ENCODE measurements around the gene ASB15.

ASB15 gene

GRCh38 chr7:123600876-123601275, 745 bp upstream of the ASB15 start:
- no peak overlapping the region for H3K4me3 ChIP-seq (ENCODE audit: low read depth, low read length)
- TF ChIP-seq POLR2A (IDR thresholded peaks at IDR 0.05; ENCODE audit: extremely low read depth, insufficient read length): no peak
- no peak for TF ChIP-seq MYC (IDR thresholded peaks at IDR 0.05; ENCODE audit: low read depth, low read length)
- TF ChIP-seq, protein P1, sequence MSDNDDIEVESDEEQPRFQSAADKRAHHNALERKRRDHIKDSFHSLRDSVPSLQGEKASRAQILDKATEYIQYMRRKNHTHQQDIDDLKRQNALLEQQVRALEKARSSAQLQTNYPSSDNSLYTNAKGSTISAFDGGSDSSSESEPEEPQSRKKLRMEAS (IDR thresholded peaks at IDR 0.05; ENCODE audit: low read depth, low read length): no peak
- TF ChIP-seq CTCF (IDR thresholded peaks at IDR 0.05; ENCODE audit: low read depth, low read length): no peak

GRCh38 chr7:123602648-123603047, 1.0 kb downstream of the ASB15 start:
- no peak for DNase-seq (ENCODE audit: low read depth)
- TF ChIP-seq POLR2A (IDR thresholded peaks at IDR 0.05; ENCODE audit: extremely low read depth, insufficient read length) (no peak), MYC (IDR thresholded peaks at IDR 0.05; ENCODE audit: low read depth, low read length) (no peak), CTCF (IDR thresholded peaks at IDR 0.05; ENCODE audit: low read depth, low read length) (no peak)
- TF ChIP-seq, protein P1 (IDR thresholded peaks at IDR 0.05; ENCODE audit: low read depth, low read length): no peak
- H3K4me3 ChIP-seq (ENCODE audit: low read depth, low read length): no peak overlapping the region

More at GRCh38 chr7:123600876-123601275, 745 bp upstream of the ASB15 start:
- DNase-seq (ENCODE audit: low read depth): no peak

- no peak for TF ChIP-seq MYC (IDR thresholded peaks at IDR 0.05; ENCODE audit: low read depth, low read length)
- TF ChIP-seq, protein P1 (IDR thresholded peaks at IDR 0.05; ENCODE audit: low read depth, low read length): no peak
- TF ChIP-seq POLR2A (IDR thresholded peaks at IDR 0.05; ENCODE audit: extremely low read depth, insufficient read length): no peak
- TF ChIP-seq CTCF (IDR thresholded peaks at IDR 0.05; ENCODE audit: low read depth, low read length): no peak
- DNase-seq (ENCODE audit: low read depth): no peak
- no peak overlapping the region for H3K4me3 ChIP-seq (ENCODE audit: low read depth, low read length)
Observed at GRCh38 chr7:123604739-123605138, 3.1 kb downstream of the ASB15 start.

- TF ChIP-seq, protein P1 (IDR thresholded peaks at IDR 0.05; ENCODE audit: low read depth, low read length): no peak
- TF ChIP-seq MYC (IDR thresholded peaks at IDR 0.05; ENCODE audit: low read depth, low read length) (no peak), POLR2A (IDR thresholded peaks at IDR 0.05; ENCODE audit: extremely low read depth, insufficient read length) (no peak)
- DNase-seq (ENCODE audit: low read depth): no peak
- H3K4me3 ChIP-seq (ENCODE audit: low read depth, low read length): no peak overlapping the region
Observed at GRCh38 chr7:123607423-123607975, 5.9 kb downstream of the ASB15 start.

GRCh38 chr7:123608991-123609882, 7.6 kb downstream of the ASB15 start:
- H3K4me3 ChIP-seq (ENCODE audit: low read depth, low read length): no peak overlapping the region
- TF ChIP-seq POLR2A (IDR thresholded peaks at IDR 0.05; ENCODE audit: extremely low read depth, insufficient read length) (no peak), MYC (IDR thresholded peaks at IDR 0.05; ENCODE audit: low read depth, low read length) (no peak), CTCF (IDR thresholded peaks at IDR 0.05; ENCODE audit: low read depth, low read length) (no peak)
- TF ChIP-seq, protein P1 (IDR thresholded peaks at IDR 0.05; ENCODE audit: low read depth, low read length): no peak
- DNase-seq (ENCODE audit: low read depth): no peak

GRCh38 chr7:123609883-123610239, 8.2 kb downstream of the ASB15 start:
- no peak for DNase-seq (ENCODE audit: low read depth)
- H3K4me3 ChIP-seq (ENCODE audit: low read depth, low read length): no peak overlapping the region
- TF ChIP-seq, protein P1 (IDR thresholded peaks at IDR 0.05; ENCODE audit: low read depth, low read length): no peak
- TF ChIP-seq CTCF (IDR thresholded peaks at IDR 0.05; ENCODE audit: low read depth, low read length): no peak

All from NB4 (cell line).